NK-92 treated with Interleukin-12 subunit alpha and Interleukin-12 subunit beta, amount 100 ng/mL, for 24 hours (cell line): ENCODE results near the gene PLEKHG3.

Source experiments
- DNase-seq: peaks from one replicate; lab custom pipeline; 2025; lab: John Stamatoyannopoulos, UW

The PLEKHG3 gene

DNA sequence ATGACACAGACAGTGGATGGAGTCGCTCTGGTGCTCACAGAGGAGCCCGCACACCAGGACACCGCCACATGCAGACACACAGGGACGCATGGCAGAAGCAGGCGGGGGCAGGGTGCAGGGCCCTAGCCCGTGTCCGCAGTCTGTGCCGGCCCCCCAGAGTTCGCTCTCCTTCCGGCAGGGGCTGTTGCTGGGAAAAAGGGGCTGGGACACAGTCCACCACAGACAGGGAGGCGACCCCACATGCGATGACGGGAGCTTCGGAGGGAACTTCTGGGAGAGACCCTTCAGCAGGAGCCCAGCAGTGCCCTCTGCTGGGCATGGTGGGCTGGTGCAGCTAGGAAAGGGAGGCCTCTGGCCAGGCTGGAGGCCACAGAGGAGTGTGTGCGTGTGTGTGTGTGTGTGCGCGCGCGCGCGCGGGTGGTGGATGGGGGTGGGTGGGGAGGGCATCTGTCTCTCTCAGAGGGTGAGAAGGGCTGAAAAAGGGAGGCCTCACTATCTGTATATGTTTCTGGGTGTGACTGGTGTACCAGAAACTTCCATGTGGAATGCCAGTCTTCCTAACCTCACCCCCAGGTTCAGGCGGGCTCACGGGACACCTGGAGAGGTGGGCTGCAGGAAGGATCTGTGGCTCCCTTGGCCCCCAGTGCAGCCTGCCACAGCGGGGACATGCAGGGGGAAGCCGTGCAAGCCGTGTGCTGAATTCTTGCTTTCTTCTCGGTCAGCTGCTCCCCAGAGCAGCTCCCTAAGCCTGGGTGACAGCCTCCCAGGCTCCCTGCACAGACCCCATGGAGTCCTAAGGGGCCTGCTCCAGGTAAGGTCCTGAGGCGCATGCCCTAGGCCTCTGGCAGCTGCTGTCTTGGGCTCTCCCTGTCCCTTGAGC, 60.7 kb downstream of the PLEKHG3 start:
- no peak for DNase-seq

DNA sequence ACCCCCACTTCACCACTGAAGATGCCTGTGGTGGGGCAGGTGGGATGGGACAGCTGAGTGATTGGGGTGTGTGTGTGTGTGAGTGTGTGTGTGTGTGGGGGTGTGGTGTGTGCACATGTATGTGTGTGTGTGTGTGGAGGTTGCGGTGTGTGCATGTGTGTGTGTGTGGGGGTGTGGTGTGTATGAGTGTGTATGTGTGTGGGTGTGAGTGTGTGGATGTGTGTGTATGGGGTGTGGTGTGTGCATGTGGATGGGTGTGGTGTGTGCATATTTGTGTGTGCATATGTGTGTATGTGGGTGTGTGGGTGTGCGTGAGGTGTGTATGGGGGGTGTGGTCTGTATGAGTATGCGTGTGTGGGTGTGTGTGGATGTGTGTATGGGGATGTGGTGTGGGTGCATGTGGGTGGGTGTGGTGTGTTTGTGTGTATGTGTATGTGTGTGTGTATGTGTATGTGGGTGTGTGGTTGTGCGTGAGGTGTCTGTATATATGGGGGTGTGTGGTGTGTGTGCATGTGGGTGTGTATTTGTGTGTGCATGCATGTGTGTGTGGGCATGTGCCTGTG, 61.6 kb downstream of the PLEKHG3 start:
- no peak for DNase-seq

DNA sequence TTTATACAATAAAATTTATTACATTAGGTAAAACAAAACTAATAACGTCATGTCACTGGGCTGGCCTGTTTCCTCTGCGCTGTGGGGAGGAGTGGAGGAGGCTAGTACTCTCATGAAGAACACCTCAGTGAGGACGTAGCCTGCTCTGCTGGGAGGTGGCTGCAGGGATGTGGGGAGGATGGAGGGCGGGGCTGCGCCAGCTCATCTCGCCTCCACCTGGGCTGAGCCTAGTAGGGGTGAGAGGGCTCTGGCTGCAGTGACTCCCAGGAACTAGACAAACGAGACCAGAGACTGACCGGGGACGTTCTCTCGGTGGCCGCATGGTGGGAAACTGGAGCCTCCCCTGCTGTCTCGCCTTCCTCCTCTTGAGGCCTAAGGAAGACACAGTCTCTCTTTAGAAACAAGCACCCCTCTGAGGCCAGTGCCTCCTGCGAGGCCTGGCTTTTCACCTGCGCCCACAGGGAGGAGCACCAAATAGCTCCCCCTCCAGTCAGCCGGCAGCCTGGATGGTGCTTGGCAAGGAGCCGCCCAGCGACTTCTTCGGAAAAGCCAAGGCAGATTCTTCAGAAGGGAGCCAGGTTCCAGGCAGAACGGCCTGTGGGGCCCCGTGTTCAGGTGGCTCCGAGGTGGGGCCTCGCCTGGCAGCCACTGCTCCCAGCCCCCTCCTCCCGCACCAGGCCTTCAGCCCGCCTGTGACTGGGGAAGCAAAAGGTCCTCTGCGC, 62.4 kb downstream of the PLEKHG3 start:
- DNase-seq, result no peak

DNA sequence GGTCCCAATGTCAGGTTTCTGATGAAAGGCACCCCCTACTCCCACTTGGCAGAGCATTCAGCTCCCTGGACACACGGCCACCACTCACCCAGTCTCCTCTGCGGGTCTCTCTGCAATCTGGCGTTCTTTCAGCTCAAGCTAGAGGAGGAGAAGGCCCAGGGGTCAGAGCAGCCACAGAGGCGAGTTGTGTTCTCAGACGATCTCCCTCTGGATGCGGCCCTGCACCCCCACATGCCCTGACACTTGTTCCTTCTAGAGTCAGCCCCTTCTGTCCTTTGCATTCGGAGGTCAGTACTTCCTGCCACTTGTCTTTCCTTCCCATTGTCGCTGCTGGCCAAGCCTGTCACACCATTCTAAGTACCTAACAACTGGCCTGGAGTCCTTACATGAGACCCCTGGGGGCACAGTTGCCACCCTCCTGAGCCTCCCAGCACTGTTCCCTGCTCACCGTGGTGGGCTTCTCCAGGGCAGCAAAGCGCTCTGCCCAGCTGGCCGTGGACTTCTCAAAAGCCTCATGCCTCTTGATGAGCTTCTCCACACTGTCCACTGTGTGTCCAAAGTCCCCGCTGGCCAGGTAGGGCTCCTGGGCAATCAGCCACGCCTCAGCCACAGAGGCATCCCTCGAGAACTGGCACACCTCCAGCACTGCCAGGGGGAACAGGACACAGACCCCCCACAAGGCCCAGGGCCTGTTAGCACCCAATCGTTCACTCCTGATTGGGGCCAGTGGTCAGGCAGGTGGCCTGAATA, 63.2 kb downstream of the PLEKHG3 start:
- DNase-seq, result no peak

DNA sequence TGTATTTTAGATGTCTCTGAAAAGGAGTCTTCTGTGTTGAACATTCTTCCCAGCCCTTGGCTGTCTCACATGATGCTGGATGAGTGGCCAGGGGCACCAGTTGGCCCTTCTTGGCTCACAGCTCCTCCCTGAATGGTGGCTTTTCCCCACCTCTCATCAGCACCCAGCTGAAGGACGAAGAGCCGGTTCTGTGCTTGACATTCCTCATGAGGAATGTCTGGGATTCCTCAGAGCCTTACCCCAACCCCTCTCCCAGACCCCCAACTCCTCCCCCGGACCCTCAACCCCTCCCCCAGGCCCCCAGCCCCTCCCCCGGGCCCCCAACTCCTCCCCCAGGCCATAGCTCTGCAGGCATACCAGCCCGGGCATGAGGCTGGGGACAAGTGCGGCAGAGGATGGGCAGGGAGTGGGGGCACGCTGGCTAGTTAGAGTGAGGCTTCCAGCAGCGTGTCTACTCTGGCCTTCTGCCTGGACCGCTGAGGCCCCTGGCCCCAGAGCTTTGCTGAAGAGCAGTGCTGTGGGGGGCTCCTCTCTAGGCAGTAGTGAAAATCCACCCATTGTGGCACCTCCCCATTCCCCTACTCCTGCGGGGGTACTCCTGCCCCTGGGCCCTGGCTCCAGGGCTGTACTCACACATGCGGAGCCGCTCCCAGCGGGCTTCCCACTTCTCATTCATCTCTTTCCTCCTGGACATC, 64.3 kb downstream of the PLEKHG3 start:
- no peak for DNase-seq

DNA sequence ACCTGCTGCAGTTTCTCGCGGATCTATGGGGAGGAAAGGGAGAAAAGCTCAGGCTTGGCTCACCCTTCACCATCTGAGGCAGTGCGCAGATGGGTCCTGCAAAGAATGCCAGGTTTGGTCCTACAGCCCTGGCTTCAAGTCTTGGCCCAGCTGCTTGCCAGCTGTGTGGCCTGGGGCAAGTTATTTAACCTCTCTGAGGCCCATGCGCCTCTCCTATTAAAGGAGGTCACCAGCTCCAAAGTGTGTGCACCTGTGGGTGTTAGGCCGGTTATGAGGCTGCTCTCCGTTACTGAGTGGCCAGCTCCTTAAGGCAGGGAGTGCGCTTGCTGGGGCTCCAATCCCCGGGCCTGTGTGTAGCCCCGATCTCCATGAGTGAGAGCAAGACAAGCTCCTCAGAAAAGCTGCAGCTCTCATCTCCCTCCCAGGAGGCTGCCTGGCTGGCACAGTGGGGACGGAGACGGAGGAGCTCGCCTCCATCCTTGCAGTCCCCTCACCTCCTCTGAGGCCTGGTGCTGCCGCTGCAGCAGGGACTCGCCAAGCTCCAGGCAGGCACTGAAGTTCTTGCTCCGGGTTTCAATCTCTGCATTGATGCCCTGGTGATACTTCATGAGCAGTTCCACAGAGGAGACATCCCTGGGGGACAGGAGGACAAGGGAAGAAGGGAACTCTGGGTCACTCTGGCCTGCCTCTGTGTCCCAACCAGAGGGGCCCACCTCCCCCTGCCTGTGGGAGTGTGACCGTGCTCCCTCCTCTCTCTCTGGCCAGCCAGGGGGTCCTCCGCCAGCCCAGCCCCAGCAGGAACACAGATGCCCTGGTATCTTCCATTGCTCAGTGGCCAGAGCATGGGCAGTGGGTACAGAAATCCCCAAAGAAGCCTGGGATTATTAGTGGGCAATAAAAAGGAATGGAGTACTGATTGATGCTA, 65.1 kb downstream of the PLEKHG3 start:
- no peak for DNase-seq

DNA sequence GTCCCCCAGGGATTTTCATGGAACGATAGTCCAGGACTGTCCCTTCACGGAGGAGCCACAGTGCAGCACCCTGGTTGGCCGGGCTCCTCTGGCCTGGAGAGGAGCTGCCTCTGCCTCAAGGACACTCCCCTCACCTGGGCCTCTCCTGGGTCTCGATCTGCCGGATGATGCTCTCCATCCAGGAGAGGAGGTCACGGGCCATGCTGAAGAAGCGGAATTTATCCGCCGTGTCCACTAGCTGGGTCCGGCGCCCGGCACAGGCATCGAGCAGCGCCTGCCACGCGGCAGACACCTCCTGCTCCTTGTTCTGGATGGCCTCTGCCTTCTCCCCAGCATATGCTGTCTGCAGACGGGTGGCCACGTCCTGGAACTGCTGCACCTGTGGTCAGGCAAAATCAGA, 66.5 kb downstream of the PLEKHG3 start:
- no peak for DNase-seq

DNA sequence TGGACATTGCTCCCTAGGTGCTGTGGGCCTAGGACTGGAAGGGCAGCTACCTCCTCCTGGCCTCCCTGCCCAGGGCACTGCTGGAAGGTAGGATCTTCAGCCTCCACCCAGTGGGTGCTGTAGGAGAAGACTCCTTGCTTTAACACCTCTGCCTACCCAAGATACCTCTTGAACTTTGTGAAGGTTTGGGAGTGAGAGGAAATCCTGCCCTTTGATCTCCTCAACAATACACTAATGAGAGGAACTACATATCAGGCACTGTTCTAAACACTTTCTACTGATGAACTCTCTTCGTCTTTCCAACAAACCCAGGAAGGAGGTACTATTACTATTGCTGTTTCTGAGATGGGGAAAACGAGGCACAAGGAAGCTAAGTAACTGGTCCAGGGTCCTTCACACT, 66.9 kb downstream of the PLEKHG3 start:
- DNase-seq, result no peak

DNA sequence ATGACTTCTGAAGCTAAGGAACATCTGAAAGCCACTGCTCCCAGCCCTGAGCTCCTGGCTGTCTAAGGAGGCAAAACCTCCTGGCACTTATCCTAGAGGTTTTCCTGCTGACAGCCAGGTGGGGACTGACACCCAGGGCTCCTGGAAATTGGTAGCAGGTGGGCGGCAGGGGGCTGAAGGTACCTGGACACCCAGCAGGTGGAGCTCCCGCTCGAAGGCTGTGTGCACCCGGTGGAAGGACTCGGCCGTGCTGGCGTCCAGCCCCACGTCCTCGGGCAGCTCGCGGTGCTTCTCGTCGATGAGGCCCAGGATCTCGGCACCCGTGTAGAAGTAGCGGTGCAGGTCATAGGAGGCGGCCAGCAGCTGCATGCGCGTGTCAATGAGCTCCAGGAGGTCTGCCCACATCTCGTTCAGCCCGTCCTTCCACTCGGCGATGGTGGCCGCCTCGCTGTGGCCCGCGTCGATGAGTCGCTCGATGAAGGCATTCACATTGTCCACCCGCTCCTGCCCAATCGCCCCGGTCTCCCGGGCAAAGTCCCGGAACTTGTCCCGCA, 68.2 kb downstream of the PLEKHG3 start:
- DNase-seq, result no peak

DNA sequence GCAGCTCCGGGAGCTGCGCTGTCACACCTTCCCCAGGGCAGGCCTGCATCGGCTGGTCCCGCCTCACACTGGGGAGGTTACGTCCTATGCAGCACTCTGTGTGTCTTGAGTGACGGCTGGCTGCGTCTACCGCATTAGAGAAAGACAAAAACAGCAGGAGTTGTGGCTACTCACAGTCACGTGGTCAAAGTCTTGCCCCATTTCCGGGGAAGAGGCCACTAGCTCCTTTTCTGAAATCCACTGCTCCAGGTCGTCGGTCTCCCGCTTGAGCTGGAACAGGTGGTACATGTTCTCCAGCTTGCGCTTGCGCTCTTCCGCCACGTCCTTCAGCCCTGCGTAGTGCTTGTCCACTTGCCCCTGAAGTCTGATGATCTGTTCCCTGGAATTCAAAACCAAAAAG, 68.8 kb downstream of the PLEKHG3 start:
- DNase-seq, result no peak

DNA sequence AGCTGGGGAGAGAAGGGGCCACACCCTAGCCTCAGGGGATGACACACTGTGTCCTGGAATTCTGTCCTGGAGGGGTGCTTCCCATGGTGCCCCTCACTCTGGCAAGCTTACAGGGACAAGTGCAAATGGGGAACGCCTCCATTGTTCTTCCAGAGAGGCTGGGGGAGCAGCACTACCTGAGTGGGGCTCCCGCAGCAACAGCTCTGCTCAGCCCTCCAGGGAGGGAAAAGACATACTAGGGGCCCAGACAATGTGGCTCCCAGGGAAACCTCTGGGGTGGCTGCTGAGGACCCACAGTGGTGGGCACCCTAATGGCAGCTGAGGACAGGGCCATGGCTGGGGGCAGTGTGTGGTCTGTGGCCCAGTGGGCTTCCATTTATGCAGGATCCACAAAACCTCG, 69.4 kb downstream of the PLEKHG3 start:
- DNase-seq, result no peak

DNA sequence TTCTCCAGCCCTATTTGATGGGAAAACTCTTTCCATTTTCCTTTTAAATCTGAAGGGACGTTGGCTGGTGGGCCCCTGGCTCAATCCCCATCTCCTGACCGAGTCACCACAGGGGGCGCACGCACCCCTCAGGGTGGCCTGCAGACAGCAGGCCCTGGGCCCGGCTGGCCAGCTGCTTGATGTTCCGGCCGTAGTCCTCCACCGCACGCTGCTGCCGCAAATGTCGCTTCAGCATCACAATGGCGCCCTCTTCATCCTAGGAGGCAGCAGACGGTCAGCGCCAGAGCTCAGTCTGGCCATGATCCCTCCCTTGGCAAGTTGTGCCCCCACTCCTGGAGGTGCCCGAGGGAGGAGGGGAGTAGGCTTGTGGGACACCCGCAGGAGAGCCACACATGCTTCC, 70.0 kb downstream of the PLEKHG3 start:
- DNase-seq, result no peak

DNA sequence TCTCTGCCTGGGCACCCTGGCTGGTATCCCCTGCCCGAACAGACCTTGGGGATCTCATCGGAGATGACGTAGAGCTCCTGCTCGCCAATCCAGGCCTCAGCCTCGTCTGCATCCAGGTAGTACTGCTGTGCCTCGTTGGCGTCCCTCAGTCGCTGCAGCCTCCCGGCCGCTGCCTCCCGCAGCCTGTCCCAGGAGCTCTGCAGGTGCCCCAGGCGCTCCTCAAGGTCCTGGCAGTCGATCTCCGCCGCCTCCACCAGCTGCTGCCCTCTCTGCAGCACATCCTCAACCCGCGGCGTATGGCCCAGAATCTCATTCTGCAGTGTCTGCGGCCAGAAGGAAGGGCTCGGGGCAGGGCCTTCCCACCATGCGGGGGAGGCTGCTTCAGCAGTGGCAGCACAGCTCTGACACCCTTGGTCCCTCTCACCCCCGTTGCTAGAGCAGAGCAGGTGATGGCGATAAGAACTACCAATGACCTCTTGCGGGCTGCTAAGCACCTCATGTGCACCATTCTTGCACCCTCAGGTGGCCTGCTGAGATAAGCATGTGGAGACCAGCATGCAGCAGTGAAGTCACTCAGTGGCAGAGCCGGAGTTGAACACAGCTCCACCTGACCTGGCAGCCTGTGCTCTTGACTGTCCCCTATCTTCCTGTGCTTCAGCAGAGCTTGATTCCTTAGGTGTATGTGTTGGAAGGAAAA, 71.0 kb downstream of the PLEKHG3 start:
- DNase-seq, result no peak

DNA sequence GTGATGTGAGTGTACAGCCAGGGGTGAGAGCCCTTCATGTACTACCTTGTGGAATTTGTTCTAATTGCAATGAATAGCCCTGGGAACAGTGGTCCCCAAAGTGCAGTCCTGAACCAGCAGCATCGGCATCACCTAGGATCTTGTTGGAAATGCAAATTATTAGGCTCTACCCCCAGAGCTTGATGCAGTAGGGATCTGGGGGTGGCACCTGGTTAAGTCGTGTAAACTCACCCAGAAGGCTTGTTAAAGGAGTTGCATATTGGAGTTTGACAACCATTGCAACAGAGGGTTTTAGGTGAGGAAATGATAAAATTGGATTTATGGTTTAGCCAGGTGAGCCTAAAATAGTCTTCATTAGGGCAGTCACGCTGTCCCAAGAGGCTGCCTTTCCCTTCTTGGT, 73.2 kb downstream of the PLEKHG3 start:
- no peak for DNase-seq

DNA sequence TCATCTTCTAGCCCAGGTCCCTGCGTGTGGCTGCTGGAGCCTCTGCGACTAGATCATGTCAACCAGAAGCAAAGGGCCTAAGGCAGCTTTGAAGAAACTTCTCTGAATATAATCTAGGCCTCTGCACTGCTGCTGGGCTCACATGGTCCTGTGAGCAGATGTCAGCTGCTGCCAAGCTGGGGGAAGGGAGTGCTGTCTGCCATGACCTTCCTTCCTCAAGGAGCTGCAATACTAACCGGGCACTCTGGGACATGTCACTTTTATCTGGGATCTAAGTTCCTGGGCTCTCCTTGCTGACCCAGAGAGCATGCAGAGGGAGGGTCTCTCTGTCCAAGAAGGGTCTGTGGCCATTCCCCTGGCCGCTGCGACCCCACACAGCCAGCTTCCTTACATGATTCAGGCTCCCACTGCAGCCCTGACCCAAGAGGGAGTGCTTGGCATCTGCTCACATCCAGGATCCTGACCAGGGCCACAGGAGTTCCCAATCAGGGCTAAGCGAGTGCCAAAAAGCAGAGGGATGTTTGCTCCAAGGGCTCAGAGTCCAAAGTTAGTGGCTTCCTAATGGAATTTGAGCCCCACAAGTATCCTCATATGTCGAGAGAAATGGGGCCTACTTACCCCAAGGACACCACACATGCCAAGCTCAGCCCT, 74.0 kb downstream of the PLEKHG3 start:
- no peak for DNase-seq

DNA sequence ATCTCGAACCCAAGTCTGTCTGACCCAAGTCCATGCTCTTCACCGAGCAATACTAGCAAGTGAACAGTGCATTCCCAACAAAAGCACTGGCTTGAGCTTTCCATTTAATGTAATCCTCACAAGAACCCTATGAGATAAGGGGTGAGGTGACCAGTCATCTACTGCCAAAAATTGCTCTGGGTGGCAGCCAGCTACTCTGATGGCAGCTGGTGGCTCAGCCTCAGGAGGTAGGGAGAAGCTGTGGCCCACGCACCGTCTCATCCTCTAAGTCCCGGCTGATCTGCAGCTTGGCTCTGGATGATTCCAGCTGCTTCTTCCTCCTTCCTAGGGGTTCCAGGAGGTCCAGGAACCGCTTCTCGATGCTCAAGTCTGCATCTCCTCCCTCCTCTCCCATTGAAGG, 75.2 kb downstream of the PLEKHG3 start:
- no peak for DNase-seq

DNA sequence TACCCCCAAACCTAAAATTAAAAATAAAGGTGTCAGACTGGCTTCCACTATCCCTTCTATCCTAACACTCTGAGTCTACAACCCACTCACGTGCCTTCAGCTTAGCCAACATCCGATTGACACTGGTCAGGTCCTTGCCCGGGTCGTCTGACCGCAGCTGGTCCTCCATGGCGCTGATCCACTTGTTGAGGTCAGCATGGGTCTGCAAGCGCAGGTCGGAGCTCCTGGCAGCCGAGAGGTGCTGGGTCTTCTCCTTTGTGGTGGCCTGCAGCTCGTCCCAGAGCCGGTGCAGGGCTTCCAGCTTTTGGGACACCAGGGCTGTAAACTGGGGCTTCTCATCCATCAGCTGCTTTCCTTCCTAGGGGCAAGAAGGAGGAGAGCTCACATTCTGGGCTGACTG, 78.0 kb downstream of the PLEKHG3 start:
- no peak for DNase-seq

DNA sequence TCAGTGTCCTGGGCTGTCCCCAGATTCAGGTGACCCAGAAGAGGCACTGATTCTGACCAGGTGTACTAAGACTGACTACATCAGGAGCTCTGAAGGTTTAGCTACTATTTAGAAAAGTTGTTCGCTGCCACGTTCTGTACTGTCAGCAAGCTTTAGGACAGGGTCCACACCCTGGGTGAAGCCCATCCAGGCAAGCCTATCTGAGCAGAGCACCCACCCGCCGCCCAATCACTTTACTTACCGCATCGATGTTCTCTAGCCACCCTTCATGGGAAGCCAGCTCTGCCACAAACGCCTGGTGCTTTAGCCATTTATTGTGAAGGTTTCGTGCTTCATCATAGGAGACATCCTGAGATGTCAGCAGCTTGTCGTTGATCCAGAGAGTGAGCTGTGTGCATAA, 79.8 kb downstream of the PLEKHG3 start:
- DNase-seq, result no peak
